ENCODE results near the gene GAGE12G.
"Not testable (repeated sequence)": the region's sequence is repeated elsewhere in the genome, so short reads cannot be mapped to it uniquely, and the experiment has no call there.

GAGE12G gene, protein sequence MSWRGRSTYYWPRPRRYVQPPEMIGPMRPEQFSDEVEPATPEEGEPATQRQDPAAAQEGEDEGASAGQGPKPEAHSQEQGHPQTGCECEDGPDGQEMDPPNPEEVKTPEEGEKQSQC

DNA sequence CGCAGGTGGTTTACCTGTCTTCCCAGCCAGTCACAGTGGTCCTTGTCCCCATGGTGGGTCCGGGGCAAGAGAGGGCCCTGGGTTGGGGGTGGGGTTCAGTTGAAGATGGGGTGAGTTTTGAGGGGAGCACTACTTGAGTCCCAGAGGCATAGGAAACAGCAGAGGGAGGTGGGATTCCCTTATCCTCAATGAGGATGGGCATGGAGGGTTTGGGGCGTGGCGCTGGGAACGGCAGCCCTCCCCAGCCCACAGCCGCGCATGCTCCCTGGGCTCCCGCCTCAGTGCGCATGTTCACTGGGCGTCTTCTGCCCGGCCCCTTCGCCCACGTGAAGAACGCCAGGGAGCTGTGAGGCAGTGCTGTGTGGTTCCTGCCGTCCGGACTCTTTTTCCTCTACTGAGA is at the start of gene GAGE12G:
Gene GAGE12G (plus strand): TSS at position 301 of the 400 bp plus-strand sequence. CDS start 1,155 bp downstream, outside the sequence.
- DNase-seq, result not testable (repeated sequence)

DNA sequence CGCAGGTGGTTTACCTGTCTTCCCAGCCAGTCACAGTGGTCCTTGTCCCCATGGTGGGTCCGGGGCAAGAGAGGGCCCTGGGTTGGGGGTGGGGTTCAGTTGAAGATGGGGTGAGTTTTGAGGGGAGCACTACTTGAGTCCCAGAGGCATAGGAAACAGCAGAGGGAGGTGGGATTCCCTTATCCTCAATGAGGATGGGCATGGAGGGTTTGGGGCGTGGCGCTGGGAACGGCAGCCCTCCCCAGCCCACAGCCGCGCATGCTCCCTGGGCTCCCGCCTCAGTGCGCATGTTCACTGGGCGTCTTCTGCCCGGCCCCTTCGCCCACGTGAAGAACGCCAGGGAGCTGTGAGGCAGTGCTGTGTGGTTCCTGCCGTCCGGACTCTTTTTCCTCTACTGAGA is 38.3 kb upstream of the GAGE12G start, which contains the start of gene GAGE12C:
Gene GAGE12C (plus strand): TSS at position 301 of the 400 bp plus-strand sequence. CDS start 1,155 bp downstream, outside the sequence.
- not testable (repeated sequence) for DNase-seq

DNA sequence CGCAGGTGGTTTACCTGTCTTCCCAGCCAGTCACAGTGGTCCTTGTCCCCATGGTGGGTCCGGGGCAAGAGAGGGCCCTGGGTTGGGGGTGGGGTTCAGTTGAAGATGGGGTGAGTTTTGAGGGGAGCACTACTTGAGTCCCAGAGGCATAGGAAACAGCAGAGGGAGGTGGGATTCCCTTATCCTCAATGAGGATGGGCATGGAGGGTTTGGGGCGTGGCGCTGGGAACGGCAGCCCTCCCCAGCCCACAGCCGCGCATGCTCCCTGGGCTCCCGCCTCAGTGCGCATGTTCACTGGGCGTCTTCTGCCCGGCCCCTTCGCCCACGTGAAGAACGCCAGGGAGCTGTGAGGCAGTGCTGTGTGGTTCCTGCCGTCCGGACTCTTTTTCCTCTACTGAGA is 28.8 kb upstream of the GAGE12G start, which contains the start of gene GAGE12D:
Gene GAGE12D (plus strand): TSS at position 301 of the 400 bp plus-strand sequence. CDS start 1,155 bp downstream, outside the sequence.
- DNase-seq, result not testable (repeated sequence)

DNA sequence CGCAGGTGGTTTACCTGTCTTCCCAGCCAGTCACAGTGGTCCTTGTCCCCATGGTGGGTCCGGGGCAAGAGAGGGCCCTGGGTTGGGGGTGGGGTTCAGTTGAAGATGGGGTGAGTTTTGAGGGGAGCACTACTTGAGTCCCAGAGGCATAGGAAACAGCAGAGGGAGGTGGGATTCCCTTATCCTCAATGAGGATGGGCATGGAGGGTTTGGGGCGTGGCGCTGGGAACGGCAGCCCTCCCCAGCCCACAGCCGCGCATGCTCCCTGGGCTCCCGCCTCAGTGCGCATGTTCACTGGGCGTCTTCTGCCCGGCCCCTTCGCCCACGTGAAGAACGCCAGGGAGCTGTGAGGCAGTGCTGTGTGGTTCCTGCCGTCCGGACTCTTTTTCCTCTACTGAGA is 19.2 kb upstream of the GAGE12G start, which contains the start of gene GAGE12E:
Gene GAGE12E (plus strand): TSS at position 301 of the 400 bp plus-strand sequence. CDS start 1,155 bp downstream, outside the sequence.
- not testable (repeated sequence) for DNase-seq

DNA sequence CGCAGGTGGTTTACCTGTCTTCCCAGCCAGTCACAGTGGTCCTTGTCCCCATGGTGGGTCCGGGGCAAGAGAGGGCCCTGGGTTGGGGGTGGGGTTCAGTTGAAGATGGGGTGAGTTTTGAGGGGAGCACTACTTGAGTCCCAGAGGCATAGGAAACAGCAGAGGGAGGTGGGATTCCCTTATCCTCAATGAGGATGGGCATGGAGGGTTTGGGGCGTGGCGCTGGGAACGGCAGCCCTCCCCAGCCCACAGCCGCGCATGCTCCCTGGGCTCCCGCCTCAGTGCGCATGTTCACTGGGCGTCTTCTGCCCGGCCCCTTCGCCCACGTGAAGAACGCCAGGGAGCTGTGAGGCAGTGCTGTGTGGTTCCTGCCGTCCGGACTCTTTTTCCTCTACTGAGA is 9.7 kb upstream of the GAGE12G start, which contains the start of gene GAGE12F:
Gene GAGE12F (plus strand): TSS at position 301 of the 400 bp plus-strand sequence. CDS start 1,155 bp downstream, outside the sequence.
- DNase-seq, result not testable (repeated sequence)

DNA sequence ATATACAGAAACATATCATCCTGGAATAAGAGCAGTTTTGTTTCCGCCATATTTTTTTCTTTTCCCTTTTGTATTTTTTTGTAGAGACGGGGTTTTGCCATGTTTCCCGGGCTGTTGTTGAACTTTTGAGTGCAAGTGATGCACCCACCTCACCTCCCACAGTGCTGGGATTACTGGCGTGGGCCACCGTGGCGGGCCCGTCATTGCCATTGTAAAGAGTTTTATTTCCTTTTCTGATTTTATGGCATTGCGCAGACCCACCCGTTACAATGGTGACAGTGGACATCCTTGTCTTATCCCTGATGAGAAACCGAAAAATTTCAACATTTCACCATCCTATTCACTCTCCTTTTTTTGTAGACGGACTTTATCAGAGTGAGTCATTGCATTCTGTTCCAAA is 1.5 kb upstream of the GAGE12G start:
- not testable (repeated sequence) for DNase-seq

DNA sequence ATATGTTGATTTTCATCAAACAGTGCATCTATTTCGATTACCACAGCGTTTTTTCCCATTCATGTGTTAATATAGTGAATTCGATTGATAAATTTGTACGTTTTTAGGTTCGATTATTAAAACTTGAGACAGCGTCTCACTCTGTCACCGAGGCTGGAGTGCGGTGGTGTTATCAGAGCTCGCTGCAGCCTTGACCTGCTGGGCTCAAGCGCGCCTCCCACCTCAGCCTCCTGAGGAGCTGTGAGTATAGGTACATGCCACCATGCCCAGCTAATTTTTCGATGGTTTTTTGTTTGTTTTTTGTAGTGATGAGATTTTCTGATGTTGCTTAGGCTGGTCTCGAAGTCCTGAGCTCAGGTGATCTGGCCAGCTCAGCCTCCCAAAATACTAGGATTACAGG is 1.0 kb upstream of the GAGE12G start:
- not testable (repeated sequence) for DNase-seq

DNA sequence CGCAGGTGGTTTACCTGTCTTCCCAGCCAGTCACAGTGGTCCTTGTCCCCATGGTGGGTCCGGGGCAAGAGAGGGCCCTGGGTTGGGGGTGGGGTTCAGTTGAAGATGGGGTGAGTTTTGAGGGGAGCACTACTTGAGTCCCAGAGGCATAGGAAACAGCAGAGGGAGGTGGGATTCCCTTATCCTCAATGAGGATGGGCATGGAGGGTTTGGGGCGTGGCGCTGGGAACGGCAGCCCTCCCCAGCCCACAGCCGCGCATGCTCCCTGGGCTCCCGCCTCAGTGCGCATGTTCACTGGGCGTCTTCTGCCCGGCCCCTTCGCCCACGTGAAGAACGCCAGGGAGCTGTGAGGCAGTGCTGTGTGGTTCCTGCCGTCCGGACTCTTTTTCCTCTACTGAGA is 9.4 kb downstream of the GAGE12G start, which contains the start of gene GAGE12H:
Gene GAGE12H (plus strand): TSS at position 301 of the 400 bp plus-strand sequence. CDS start 1,155 bp downstream, outside the sequence.
- DNase-seq, result not testable (repeated sequence)

DNA sequence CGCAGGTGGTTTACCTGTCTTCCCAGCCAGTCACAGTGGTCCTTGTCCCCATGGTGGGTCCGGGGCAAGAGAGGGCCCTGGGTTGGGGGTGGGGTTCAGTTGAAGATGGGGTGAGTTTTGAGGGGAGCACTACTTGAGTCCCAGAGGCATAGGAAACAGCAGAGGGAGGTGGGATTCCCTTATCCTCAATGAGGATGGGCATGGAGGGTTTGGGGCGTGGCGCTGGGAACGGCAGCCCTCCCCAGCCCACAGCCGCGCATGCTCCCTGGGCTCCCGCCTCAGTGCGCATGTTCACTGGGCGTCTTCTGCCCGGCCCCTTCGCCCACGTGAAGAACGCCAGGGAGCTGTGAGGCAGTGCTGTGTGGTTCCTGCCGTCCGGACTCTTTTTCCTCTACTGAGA is 19.0 kb downstream of the GAGE12G start, which contains the start of gene GAGE2A:
Gene GAGE2A (plus strand): TSS at position 301 of the 400 bp plus-strand sequence. CDS start 1,155 bp downstream, outside the sequence.
- DNase-seq, result not testable (repeated sequence)

DNA sequence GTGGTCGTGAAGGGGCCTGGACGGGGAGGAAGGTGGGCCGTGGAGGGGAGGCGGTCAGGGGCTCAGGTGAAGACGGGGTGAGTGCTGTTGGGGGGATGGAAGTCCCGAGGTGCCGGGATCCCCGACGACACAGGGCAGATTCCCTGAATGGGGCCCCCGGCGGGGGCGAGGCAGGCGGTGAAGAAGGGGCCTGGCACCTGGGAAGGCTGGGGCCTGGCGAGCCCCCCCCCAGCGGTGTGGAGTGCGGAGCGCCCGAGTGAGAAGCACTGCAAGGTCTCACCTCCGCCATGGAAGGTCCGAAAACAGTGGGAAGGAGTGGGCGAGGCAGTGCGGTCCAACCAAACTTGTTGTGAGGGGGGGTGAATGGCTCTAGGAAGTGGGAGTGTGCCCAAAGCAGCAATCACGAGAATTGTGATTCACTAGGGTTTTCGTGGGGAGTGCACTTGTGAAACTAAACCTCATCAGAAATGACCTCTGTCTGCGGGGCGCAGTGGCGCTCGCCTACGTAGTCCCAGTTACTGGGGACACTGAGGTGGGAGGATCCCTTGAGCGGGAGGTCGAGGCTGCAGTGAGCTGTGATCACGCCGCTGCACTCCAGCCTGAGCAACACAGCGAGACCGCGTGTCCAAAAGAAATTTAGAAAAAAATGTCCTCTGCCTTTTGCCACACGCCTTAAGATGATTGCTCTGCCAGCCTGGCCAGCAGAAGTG is 19.7 kb downstream of the GAGE12G start:
- DNase-seq, result not testable (repeated sequence)

DNA sequence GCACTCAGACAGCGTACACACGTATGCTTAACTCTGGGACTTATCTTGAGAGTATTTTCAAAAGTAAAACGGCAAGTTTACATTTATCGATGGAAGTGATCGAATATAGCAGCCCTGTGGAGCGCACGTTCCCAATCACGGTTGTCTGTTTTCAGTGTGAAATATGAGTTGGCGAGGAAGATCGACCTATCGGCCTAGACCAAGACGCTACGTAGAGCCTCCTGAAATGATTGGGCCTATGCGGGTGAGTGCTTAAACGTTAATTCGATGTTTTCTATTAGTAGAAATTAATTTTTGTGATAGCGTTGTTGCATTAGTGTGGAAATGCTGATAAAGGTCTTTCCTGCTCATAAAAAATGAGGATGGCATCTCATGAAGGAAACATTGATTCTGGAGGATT is 20.3 kb downstream of the GAGE12G start:
- DNase-seq, result not testable (repeated sequence)

DNA sequence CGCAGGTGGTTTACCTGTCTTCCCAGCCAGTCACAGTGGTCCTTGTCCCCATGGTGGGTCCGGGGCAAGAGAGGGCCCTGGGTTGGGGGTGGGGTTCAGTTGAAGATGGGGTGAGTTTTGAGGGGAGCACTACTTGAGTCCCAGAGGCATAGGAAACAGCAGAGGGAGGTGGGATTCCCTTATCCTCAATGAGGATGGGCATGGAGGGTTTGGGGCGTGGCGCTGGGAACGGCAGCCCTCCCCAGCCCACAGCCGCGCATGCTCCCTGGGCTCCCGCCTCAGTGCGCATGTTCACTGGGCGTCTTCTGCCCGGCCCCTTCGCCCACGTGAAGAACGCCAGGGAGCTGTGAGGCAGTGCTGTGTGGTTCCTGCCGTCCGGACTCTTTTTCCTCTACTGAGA is 28.5 kb downstream of the GAGE12G start, which contains the start of gene GAGE1:
Gene GAGE1 (plus strand): TSS at position 301 of the 400 bp plus-strand sequence. CDS start 1,155 bp downstream, outside the sequence.
- not testable (repeated sequence) for DNase-seq

DNA sequence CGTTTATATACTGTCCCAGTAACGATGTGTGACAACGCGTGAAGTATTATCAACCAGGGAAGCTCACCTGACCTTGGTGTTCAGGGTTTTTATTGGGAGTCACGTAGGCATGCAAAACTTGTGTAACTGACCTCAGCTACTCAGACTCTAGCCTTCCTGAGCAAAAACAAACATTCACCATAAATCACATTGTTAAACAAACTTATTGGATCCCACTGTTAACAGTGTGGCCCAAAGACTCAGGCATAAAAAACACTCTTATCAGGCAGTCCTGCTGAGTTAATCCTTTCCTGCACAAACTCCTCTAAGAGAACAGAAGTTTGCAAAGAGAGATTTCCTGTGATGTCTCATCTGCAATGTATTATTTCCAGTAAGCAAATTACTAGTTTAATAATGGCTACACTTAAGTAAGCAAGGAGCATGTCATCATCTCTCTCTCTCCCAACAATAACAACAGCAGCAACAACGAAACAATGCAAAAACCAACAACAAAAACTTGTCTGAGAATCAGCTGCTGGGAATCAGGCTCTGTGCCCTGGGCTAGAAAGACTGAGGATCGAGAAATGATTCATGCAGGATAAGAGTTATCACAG is 40.6 kb downstream of the GAGE12G start:
- no peak for DNase-seq

DNA sequence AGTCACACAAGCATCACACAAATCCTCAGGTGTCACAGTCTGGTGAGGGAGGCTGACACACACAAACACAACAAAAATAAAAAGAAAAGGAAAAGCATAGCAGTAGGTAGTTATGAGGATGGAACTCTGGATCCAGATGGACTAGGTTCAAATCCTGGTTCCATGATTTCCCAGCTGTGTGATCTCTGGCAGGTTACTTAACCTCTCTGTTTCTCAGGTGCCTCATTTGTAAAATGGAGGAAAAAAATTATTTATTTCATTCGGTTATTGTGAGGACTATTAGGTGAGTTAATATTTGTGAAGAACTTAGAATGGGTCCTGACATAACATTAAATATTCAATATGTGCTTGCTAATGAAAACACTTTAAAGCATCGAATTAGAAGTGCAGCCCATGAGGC is 48.4 kb downstream of the GAGE12G start:
- no peak for DNase-seq
